ENCODE results near the gene UPK1B. TPM values are rescaled to one million over a fixed set of nuclear protein-coding genes. Genes with fewer than 3 reads are reported as not detected.

Gene UPK1B
- total RNA-seq, 1 experiment from 2014 or later, result 26.9 TPM

DNA sequence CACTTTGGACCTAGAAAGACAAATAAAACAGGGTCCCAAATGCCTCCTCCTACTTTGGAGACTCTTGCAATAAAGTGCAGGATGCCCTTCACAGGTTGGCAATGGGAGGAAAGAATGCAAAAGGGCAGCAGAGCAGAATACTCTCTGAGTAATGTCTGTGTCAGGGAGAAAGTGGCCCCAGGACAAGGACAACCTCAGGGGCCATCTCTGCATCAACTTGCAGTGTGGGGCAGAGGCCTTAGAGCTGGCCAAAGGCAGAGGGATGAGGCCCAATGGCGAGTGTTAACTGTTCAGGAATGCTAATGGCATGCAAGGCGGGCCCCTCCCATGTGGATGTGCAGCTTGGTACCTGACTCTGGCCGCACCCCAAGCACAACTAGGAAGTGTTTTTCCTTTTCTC is 8.4 kb downstream of the UPK1B start:
- BruUV-seq (replicated peaks), result no TSS peak
- peaks cover 8% of the 10 kb centered on the region for H3K36me3 Mint-ChIP-seq (ENCODE audit: insufficient read depth, unreplicated experiment)
- peak; percentile 83 for DNase-seq
- TF ChIP-seq, protein P1, sequence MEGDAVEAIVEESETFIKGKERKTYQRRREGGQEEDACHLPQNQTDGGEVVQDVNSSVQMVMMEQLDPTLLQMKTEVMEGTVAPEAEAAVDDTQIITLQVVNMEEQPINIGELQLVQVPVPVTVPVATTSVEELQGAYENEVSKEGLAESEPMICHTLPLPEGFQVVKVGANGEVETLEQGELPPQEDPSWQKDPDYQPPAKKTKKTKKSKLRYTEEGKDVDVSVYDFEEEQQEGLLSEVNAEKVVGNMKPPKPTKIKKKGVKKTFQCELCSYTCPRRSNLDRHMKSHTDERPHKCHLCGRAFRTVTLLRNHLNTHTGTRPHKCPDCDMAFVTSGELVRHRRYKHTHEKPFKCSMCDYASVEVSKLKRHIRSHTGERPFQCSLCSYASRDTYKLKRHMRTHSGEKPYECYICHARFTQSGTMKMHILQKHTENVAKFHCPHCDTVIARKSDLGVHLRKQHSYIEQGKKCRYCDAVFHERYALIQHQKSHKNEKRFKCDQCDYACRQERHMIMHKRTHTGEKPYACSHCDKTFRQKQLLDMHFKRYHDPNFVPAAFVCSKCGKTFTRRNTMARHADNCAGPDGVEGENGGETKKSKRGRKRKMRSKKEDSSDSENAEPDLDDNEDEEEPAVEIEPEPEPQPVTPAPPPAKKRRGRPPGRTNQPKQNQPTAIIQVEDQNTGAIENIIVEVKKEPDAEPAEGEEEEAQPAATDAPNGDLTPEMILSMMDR (IDR thresholded peaks at IDR 0.05; ENCODE audit: unreplicated experiment), result no peak
- CTCF ChIA-PET, result interaction anchor here (0.9 kb wide), 1 partner anchor 20 kb away, joined by 3 read pairs; no protein-coding TSS in a partner anchor
- H3K4me3 Mint-ChIP-seq (ENCODE audit: low read depth, unreplicated experiment), result no peak overlapping the region
- no peaks in the 10 kb centered on the region for H3K27me3 Mint-ChIP-seq (ENCODE audit: unreplicated experiment)
- peak overlapping the region; percentile 90 for H3K27ac Mint-ChIP-seq (ENCODE audit: unreplicated experiment)
- intact Hi-C loops (cut with micrococcal nuclease; ENCODE audit: unreplicated experiment), result loop anchor here (5.0 kb wide), 1 partner anchor 34 kb away; the partner anchor contains the start of gene TEX55
- peaks cover 3% of the 10 kb centered on the region for H3K9me3 Mint-ChIP-seq (ENCODE audit: low read depth, unreplicated experiment)
- peaks cover 80% of the 10 kb centered on the region for H3K4me1 Mint-ChIP-seq (ENCODE audit: low read depth, unreplicated experiment)

- BruUV-seq (replicated peaks), result no TSS peak
- CTCF ChIA-PET, result interaction anchor here (1.5 kb wide), 1 partner anchor 57 kb away, joined by 6 read pairs; no protein-coding TSS in a partner anchor
Observed at GRCh38 chr3:119184111-119184510, 10.7 kb downstream of the UPK1B start.

DNA sequence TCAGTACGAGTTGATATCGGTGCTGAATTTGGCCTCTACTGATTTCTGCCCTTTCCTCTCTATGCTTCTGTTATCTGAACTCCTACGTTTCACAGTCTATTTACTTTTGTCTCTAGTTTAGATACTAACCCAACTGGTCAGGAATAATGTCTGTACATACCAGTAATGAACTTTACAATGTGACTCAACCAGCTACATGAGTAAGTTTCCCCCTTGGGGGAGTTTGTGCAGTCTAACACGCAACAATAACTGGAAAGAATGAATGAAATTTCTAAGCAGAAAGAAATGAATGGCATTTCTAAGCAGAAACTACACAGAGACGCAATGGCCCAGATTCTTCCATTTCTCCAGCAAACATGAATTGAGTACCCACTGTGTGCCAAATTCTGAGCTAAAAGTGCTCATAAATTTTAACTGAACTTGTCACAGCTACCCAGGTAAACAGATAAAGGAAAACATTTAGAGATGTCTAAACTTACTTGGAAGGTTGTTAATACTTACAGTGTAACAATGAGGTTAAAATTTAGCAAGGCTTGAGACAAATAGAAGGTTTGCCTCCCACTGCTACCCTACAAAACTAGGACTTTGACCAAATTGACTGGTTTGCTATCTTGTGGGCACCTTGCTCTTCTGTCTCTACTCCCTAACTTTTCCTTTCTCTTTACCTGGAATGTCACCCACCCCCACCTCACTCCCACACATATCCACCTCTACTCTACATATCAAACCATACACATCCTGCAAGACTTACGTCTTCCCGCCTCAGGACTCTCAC is 11.6 kb downstream of the UPK1B start:
- H3K27ac Mint-ChIP-seq (ENCODE audit: unreplicated experiment), result peak overlapping the region; percentile 90
- no peaks in the 10 kb centered on the region for H3K27me3 Mint-ChIP-seq (ENCODE audit: unreplicated experiment)
- peaks cover 5% of the 10 kb centered on the region for H3K36me3 Mint-ChIP-seq (ENCODE audit: insufficient read depth, unreplicated experiment)
- H3K4me3 Mint-ChIP-seq (ENCODE audit: low read depth, unreplicated experiment), result peak overlapping the region; percentile 50
- DNase-seq, result peak; percentile 47
- peaks cover 71% of the 10 kb centered on the region for H3K4me1 Mint-ChIP-seq (ENCODE audit: low read depth, unreplicated experiment)
- CTCF ChIA-PET, result interaction anchor here (1.5 kb wide), 1 partner anchor 56 kb away, joined by 6 read pairs; no protein-coding TSS in a partner anchor
- TF ChIP-seq, protein P1 (IDR thresholded peaks at IDR 0.05; ENCODE audit: unreplicated experiment), result no peak
- no TSS peak for BruUV-seq (replicated peaks)
- H3K9me3 Mint-ChIP-seq (ENCODE audit: low read depth, unreplicated experiment), result no peaks in the 10 kb centered on the region
- intact Hi-C loops (cut with micrococcal nuclease; ENCODE audit: unreplicated experiment), result loop anchor here (2.0 to 5.0 kb wide), 2 partner anchors 22 to 38 kb away; partner anchors contain the start of gene TEX55

More at GRCh38 chr3:119184111-119184510, 10.7 kb downstream of the UPK1B start:
- no peak overlapping the region for H3K4me3 Mint-ChIP-seq (ENCODE audit: low read depth, unreplicated experiment)
- peaks cover 5% of the 10 kb centered on the region for H3K36me3 Mint-ChIP-seq (ENCODE audit: insufficient read depth, unreplicated experiment)
- H3K4me1 Mint-ChIP-seq (ENCODE audit: low read depth, unreplicated experiment), result peaks cover 71% of the 10 kb centered on the region
- TF ChIP-seq, protein P1 (IDR thresholded peaks at IDR 0.05; ENCODE audit: unreplicated experiment), result no peak
- H3K27me3 Mint-ChIP-seq (ENCODE audit: unreplicated experiment), result no peaks in the 10 kb centered on the region
- peak overlapping the region; percentile 90 for H3K27ac Mint-ChIP-seq (ENCODE audit: unreplicated experiment)
- H3K9me3 Mint-ChIP-seq (ENCODE audit: low read depth, unreplicated experiment), result no peaks in the 10 kb centered on the region
- intact Hi-C loops (cut with micrococcal nuclease; ENCODE audit: unreplicated experiment), result loop anchor here (2.0 to 5.0 kb wide), 2 partner anchors 23 to 37 kb away; partner anchors contain the start of gene TEX55
- no peak for DNase-seq

- Mint-ChIP-seq H3K36me3 (ENCODE audit: insufficient read depth, unreplicated experiment) (peaks cover 5% of the 10 kb centered on the region), H3K27ac (ENCODE audit: unreplicated experiment) (peak overlapping the region; percentile 41), H3K4me3 (ENCODE audit: low read depth, unreplicated experiment) (no peak overlapping the region), H3K27me3 (ENCODE audit: unreplicated experiment) (no peaks in the 10 kb centered on the region), H3K4me1 (ENCODE audit: low read depth, unreplicated experiment) (peaks cover 51% of the 10 kb centered on the region), H3K9me3 (ENCODE audit: low read depth, unreplicated experiment) (no peaks in the 10 kb centered on the region)
- CTCF ChIA-PET, result interaction anchor here (0.6 to 0.7 kb wide), 2 partner anchors 29 to 59 kb away, joined by 3 to 4 read pairs; no protein-coding TSS in a partner anchor
- no peak for DNase-seq
- TF ChIP-seq, protein P1 (IDR thresholded peaks at IDR 0.05; ENCODE audit: unreplicated experiment), result no peak
- intact Hi-C loops (cut with micrococcal nuclease; ENCODE audit: unreplicated experiment), result no loop called here
- no TSS peak for BruUV-seq (replicated peaks)
Observed at GRCh38 chr3:119187266-119187665, 13.9 kb downstream of the UPK1B start.

All from Calu3 (cell line).